ENCODE data around the gene PEX26.

GRCh38 chr22:18070556-18071306, 7.1 kb upstream of the PEX26 start:
- TF ChIP-seq GATA2 (IDR thresholded peaks at IDR 0.05; ENCODE audit: low read depth, low read length): no peak
- TF ChIP-seq GATA3 (IDR thresholded peaks at IDR 0.05; ENCODE audit: low read depth, low read length): no peak

Data from SH-SY5Y (cell line).